22Rv1 (cell line): ENCODE data around the gene SLC46A3.

ENCODE experiments used
- ZFX ChIP-seq: fragments of 450-650 bp; IDR thresholded peaks from 2 replicates; pipeline ENCODE4 v1.6.1; 2017; ENCODE audit warnings: antibody characterized with exemption, borderline replicate concordance
- TF ChIP-seq, protein P1 (sequence below): fragments of 450-650 bp; IDR thresholded peaks from 2 replicates; pipeline ENCODE4 v1.5.1; 2017; ENCODE audit warnings: mild to moderate bottlenecking

DNA sequence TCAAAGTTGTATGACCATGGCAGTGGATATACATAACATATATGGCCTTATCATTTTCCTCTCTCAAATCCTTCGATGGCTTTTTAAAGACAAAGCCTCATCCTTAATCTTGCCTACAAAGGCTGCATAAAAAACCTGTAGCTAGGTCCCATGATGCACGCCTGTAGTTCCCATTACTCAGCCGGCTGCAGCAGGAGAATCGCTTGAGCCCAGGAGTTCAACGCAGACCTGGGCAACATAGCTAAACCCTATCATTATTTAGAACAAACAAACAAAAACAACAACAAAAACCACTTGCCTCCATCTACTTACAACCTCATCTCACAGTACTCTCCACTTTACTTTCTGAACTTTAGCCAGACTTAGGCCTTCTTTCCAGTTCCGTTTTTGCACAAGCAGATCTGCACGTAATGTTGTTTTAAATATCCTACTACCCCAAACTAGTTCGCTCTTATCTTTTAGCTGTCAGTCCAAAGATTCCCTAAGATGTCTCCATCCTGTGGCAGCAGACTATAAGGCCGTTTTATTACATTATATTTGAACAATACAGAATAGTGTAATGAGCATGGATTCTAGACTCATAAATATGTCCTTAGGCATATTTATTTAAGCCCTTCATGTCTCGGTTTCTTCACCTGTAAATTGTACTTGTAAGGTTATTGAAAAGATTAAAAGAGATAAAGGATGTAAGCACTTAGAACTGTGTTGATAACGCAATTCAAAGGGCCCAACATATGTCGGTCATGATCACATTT is 60.8 kb downstream of the SLC46A3 start:
- TF ChIP-seq, protein P1, sequence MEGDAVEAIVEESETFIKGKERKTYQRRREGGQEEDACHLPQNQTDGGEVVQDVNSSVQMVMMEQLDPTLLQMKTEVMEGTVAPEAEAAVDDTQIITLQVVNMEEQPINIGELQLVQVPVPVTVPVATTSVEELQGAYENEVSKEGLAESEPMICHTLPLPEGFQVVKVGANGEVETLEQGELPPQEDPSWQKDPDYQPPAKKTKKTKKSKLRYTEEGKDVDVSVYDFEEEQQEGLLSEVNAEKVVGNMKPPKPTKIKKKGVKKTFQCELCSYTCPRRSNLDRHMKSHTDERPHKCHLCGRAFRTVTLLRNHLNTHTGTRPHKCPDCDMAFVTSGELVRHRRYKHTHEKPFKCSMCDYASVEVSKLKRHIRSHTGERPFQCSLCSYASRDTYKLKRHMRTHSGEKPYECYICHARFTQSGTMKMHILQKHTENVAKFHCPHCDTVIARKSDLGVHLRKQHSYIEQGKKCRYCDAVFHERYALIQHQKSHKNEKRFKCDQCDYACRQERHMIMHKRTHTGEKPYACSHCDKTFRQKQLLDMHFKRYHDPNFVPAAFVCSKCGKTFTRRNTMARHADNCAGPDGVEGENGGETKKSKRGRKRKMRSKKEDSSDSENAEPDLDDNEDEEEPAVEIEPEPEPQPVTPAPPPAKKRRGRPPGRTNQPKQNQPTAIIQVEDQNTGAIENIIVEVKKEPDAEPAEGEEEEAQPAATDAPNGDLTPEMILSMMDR, result peak; percentile 26; the same call in 1 of the 2 replicates
- TF ChIP-seq ZFX, result no peak
